Measurements from ENCODE around the gene CPNE5. TPM values are rescaled to one million over a fixed set of nuclear protein-coding genes. Genes with fewer than 3 reads are reported as not detected.

The CPNE5 gene
- total RNA-seq, 1 donor from 2014 or later: 10.0 TPM

DNA sequence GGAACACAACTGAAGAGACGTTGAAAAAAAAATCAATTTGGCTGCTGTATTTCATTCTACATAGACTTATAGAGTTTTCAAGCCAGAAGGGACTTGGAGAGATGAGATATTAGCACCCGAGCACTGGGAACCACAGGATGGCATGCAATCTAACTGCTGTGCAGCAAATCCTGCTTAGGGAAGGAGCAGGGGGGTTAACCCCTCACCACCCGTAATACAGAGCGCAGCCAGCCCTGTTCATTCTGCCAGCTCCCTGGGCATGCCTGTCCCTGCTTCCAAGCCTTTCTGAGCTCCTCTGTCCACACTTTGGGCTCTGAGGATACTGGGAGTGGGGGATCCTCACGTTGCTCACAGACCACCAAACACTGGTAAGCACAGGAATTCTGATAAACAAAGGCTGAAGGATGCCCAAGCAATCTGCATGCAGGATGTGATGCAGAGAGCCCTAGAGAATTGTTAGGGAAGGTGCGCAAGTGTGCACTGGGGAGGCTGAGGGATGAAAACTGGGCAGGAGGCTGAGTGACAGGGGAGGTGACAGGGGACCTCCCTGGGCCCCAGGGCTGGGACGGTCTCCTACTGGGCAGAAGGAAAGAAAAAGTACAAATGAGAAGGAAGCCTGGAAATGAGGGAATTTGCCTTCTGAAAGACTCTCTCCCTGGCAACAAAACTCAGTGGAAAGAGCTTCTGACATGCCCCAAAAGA is 34.0 kb downstream of the CPNE5 start:
- DNase-seq (no peak), ATAC-seq (ENCODE audit: poor library complexity) (no peak)
- intact Hi-C loops (cut with DNase I): no loop called here

DNA sequence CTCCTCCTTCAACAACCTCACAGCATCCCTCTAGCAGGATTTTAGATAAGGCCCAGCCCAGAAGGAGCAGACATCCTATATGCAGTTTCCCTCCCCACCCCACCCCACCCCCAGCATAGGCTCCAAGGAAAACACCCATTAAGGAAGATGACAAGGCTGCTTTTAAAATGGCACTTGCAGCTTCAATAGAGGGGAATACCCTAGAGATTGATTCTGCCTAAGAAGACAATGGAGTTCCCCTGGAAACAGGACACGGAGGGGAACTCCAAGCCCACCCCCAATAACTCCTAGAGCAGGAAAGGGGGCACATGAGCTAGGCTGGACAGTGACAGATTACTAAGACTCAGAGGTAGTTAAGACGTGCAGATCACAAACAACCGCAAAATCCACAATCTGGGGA is 34.7 kb downstream of the CPNE5 start:
- ATAC-seq (ENCODE audit: poor library complexity): no peak
- intact Hi-C loops (cut with DNase I): no loop called here
- DNase-seq: no peak

DNA sequence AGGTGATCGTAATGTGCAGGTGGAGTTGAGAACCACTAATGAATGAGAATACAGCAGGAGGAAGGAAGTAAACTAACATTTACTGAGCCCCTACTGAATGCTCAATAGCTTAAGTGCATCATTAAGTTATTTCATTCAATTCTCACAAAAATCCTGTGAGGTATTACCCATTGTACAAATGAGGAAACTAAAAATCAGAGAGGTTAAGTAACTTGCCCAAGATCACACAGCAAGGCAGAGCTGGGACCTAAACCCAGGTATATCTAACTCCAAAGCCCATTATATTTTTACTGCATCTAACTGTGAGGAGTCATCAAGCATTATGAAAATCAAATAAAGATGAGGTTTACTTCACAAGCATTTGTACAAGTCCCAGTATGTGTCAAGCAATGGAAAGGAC is 35.3 kb downstream of the CPNE5 start:
- intact Hi-C loops (cut with DNase I): no loop called here
- ATAC-seq (ENCODE audit: poor library complexity): no peak
- DNase-seq: no peak

DNA sequence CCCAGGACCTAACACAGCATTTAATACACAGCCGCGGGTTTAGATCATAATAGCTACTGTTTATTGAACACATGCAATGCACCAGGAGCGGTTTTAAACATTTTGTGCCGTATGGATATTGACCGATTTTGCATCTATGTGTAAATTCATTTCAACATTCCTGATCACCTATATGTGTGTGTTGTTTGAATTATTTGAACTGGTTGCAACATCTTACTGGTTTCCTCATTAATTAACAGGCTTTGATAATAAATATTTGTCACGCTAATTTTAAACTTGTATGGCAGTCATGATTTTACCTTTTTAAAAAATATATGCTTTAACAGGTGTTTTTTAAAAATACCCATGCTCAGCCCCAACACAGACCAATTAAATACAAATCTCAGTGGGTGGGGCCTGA is 35.8 kb downstream of the CPNE5 start:
- DNase-seq (no peak), ATAC-seq (ENCODE audit: poor library complexity) (no peak)
- intact Hi-C loops (cut with DNase I): no loop called here

GRCh38 chr6:36800223-36801076 is 38.8 kb downstream of the CPNE5 start:
- ATAC-seq (ENCODE audit: poor library complexity): no peak
- intact Hi-C loops (cut with DNase I): no loop called here
- no peak for DNase-seq

DNA sequence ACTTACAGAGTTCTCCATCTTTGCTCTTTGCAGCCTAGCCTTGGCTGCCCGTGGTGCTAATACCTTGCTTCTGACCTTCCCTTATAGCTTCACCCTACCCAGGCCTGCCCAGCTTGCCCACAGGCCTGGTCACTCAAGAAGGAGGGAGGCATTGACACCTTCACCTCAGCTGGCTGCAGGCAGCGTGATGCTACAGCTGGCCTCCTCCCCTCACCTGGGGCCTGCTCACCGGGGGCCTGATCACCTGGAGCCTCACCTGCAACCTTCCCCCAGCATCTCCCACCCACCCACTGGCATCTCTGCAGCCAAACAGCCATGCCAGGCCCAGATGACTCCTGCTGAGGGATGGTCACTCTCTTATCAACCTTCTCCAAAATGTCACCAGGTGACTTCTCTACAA is 40.4 kb downstream of the CPNE5 start:
- ATAC-seq (ENCODE audit: poor library complexity) (no peak), DNase-seq (no peak)
- intact Hi-C loops (cut with DNase I): no loop called here

DNA sequence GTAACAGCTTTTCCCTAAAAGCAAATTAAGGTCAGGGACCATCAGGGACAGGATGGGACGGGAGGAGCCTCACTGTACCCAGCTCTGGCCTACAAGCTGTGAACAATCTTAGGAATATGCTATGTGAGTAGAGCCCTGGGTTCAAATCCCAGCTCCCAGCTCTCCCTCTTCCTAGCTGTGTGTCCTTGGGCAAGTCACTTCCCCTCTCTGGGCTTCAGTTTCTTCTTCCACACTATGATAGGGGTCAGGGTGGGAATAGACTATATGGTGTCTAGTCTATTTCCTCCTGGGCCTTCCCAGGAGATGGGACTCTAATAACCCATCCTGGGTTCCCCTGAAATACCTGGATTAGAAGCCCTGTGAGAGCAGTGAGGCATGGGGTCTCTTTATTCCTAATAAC is 41.6 kb downstream of the CPNE5 start:
- ATAC-seq (ENCODE audit: poor library complexity) (no peak), DNase-seq (no peak)
- intact Hi-C loops (cut with DNase I): no loop called here

- ATAC-seq (ENCODE audit: poor library complexity) (no peak), DNase-seq (no peak)
- intact Hi-C loops (cut with DNase I): no loop called here
Observed at GRCh38 chr6:36797055-36797454, 42.2 kb downstream of the CPNE5 start.

- intact Hi-C loops (cut with DNase I): no loop called here
- ATAC-seq (ENCODE audit: poor library complexity): no peak
- DNase-seq: no peak
Observed at GRCh38 chr6:36794713-36795065, 44.6 kb downstream of the CPNE5 start.

GRCh38 chr6:36793913-36794712 is 45.1 kb downstream of the CPNE5 start:
- DNase-seq (no peak), ATAC-seq (ENCODE audit: poor library complexity) (no peak)
- intact Hi-C loops (cut with DNase I): no loop called here

DNA sequence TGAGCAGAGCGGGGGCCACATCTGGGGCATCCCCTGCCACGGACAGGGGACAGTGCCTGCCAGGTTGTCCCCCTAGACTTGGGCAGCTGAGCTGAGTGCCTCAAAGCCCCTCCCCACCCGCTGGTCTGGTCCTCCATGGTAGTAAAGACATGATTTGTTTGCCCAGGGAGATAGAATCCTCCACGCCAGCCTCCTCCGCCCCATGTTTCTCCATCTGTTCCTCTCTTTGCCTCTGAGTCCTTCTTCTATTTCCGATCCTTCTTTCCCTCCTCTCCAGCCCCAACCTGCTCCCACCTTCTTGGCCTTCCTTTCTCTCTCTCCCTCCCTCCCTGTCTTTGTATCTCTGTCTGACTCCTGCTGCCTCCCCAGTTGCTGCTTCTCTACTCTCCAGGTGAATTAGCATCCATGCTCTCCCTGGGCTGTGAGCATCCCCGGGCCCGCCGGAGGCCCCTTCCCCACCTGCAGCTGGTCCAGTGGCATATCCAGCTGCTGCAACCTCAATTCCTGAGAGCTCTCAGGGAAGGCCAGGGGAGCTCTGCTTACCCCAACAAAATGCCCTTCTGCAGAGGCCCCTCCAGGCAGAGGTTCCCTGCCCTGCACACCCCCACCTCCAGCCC is 45.8 kb downstream of the CPNE5 start:
- ATAC-seq (ENCODE audit: poor library complexity): no peak
- intact Hi-C loops (cut with DNase I): no loop called here
- no peak for DNase-seq

- DNase-seq (no peak), ATAC-seq (ENCODE audit: poor library complexity) (no peak)
- intact Hi-C loops (cut with DNase I): no loop called here
Observed at GRCh38 chr6:36791521-36792135, 47.6 kb downstream of the CPNE5 start.

GRCh38 chr6:36791085-36791484 is 48.2 kb downstream of the CPNE5 start:
- intact Hi-C loops (cut with DNase I): no loop called here
- no peak for DNase-seq
- no peak for ATAC-seq (ENCODE audit: poor library complexity)

DNA sequence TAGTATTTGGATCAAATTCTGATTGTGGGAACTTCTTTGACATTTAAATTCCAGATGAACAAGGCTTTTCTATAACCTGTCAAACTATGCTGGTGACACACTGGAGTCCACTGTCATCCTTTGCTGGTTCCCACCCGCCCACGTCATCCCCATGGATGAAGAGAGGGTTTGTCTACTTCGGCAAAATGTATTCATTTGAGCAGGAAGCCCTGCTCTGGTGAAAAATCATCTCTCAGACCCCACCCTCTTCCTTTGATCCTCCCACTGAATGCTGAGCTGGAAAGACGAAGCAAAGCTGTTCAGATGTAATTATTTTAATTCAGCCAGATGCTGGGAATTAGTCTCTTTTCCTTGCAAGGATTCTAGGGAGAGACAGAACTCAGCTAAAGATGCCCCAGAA is 50.5 kb downstream of the CPNE5 start:
- ATAC-seq (ENCODE audit: poor library complexity) (no peak), DNase-seq (no peak)
- intact Hi-C loops (cut with DNase I): no loop called here

- intact Hi-C loops (cut with DNase I): no loop called here
- ATAC-seq (ENCODE audit: poor library complexity): no peak
- no peak for DNase-seq
Observed at GRCh38 chr6:36788186-36788585, 51.1 kb downstream of the CPNE5 start.

GRCh38 chr6:36787210-36787609 is 52.0 kb downstream of the CPNE5 start:
- intact Hi-C loops (cut with DNase I): no loop called here
- DNase-seq (peak; percentile 17), ATAC-seq (ENCODE audit: poor library complexity) (no peak)

DNA sequence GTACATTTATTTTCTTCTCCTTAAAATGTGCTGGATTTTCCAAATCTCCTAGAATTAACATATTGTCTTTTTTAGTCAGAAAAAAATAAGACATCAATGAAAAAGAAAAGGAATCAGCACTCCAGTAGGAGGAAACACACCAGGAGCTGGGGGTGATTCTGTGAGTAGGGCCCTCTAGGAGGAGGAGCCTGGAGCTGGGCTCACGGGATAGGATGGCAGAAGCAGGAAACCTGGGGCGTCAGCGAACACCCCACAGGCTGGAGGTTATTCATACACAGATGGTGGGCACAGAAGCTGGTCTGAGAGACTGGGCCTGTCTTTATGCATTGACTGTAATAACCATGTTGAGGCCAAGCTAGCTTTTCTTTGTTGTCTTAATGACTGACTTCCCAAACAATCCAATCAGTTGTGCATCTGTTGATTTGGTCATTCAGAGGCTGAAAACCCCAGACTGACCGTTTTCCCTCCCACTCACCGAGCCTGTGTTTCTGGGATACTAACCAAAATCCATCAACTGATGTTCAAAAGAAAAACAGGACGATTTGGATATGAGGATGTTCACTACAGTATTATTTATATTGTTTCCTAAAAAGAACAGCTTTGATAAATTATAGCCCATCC is 53.1 kb downstream of the CPNE5 start:
- DNase-seq (peak; percentile 25), ATAC-seq (ENCODE audit: poor library complexity) (no peak)
- intact Hi-C loops (cut with DNase I): no loop called here

DNA sequence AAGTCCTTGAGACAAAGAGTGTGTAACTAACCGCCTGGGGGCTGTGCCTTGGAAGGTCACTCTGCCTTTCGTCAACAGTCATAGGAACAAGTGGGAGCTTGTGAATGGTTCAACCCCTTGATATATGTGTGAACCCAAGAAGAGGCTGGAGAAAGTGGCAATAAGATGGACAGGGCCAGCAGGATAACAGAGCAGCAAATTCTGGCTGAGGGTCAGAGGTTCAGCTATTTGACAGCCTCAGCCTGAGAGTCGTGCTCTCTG is 54.9 kb downstream of the CPNE5 start:
- intact Hi-C loops (cut with DNase I): no loop called here

More for the DNA sequence above, 54.9 kb downstream of the CPNE5 start:
- no peak for DNase-seq
- no peak for ATAC-seq (ENCODE audit: poor library complexity)

Data from Right ventricle myocardium superior (tissue), 1 donor.